Stimulated activated CD8-positive, alpha-beta memory T cell treated with anti-CD3 and anti-CD28 coated beads, Interleukin-12 subunit alpha, Interleukin-12 subunit beta, amount 100 ng/mL, for 4 hours (primary cell): ENCODE results near the gene CDC14C.

ENCODE experiments used
- DNase-seq: peaks from one replicate; pipeline ENCODE4 v3.0.0-alpha.2; 2020; ENCODE audit warnings: low read depth

Gene CDC14C

GRCh38 chr7:48976253-48976652 is 51.9 kb downstream of the CDC14C start:
- no peak for DNase-seq

DNA sequence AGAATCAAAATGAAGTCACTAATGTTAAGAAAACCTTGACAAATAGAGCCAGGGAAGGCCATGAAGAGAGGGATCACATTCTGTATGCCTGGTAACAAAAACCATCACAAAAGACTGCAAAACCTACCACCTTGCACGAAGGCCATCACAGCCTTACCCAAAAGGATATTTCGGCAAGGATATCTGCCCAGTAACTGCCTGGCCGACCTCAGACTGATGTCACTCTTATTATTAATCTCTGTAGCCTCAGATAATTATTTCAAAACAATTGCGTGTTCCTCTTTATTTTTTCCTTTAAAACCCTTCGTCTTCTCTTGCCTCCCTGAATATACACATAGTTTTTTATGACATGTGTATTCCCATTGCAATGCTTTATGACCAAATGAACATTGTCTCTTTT is 52.5 kb downstream of the CDC14C start:
- no peak for DNase-seq
